NCI-H2196 (cell line): ENCODE data around the gene SLC39A11.
"Not testable (repeated sequence)": the region's sequence is repeated elsewhere in the genome, so short reads cannot be mapped to it uniquely, and the experiment has no call there.

Experiments
- DNase-seq: peaks from one replicate; lab custom pipeline; 2025; ENCODE audit not compliant: unreplicated experiment; lab: John Stamatoyannopoulos, UW

Gene SLC39A11

DNA sequence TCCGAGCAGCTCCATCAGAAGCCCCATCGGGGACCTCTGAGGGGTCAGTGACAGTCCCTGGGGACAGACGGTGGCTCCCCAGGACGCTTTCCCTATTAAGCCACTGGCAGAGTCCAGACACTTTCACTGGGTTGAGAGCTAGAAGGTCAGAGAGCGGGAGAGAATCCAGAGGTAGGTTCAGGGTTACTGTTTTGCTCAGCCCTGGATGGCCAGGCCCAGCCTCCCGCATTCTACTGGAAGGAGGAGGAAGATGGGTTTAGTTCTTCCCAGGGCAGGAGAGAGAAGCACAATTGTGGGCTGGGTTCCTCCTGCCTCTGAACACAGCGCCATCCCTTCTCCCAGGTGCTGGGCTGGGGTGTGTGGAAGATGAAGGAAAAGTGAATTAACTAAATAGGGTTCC, 452.8 kb downstream of the SLC39A11 start:
- no peak for DNase-seq

DNA sequence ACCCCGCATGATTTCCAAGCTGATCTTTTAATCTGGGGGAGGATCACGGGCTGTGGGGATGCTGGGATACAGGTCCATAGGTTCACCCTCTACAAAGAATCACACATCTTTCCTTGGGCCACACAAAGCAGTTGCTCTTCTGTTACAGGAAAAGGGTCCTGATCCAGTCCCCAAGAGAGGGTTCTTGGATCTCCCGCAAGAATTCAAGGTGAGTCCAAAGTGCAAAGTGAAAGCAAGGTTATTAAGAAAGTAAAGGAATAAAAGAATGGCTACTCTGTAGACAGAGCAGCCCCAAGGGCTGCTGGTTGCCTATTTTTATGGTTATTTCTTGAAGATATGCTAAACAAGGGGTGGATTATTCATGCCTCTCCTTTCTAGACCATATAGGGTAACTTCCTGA, 453.6 kb downstream of the SLC39A11 start:
- DNase-seq, result not testable (repeated sequence)

DNA sequence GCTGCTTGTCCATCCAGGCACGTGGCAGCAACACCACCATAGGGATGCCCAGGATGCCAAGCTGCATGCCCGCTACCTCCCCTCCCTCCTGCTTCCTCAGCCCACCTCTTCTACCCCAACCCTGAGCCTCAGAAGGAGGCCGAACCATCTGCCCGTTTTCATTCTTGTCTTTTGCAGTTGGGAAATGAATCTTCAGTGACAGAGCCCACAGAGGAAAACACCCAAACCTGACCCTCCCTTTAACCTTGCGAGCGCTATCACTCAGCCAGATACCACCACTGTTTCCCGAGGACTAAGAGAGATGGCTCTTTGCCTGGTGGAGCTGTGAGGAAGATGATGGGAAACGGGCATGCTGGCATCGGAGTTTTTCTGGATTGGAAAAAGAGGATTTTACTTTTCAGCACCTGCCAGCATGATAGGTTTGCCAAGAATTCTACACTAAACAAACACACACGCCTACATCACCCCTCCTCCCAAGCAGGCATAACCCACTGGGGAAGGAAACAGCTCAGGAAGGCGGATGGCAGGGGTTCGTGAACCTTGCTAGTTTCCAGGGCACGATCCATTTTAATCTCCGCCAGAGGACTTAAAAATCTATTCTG, 457.4 kb downstream of the SLC39A11 start:
- no peak for DNase-seq

DNA sequence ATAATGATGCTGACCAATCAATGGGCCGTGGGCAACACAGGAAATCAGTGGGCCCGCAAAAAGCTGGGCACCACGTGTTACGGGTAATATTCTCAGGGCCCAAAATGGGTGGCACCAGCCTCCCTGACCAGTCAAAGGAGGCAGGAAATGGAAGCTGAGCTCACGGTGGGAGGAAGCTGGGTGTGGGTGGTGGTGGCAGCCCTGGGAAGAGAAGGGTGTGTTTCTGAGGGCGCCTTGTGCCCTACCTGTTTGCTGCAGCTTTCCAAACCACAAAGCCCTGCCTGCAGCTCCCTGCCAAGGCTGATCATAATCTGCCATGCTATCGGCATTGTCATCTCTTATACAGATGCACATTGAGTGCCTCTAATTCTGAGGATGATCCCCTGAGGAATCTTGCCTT, 457.9 kb downstream of the SLC39A11 start:
- no peak for DNase-seq

DNA sequence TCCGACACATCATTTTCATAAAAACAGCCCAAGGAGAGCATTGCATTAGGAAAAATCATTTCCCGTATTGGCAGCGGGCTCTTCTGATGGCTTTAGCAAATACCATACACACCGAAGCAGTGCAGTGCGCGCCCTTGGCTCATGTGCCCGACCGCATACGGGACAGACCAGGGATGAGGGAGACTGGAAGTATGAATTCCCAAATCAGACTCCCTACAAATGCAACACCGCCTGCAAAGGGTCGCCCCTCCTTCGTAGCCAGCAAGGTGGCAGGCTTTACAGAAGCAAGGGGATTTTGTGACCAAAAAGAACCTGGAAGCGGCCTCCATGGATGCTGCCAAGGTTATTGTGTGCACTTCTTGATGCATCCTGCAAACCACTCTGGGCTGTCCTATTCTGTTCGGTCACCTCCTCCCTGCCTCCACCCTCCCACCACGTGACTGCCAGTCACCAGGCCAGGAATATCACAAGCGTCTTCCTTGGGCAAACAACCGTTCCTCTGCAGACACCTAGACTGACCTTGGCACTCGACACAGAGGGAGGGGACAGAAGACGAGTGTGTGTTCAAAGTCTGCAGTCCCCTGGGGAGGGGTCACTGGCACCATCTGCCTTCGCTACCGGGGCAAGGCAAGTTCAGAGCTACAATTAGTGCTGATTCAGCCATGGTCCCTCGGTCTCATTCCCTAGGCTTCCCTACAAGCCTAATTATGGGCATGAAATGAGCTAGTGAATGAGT, 460.4 kb downstream of the SLC39A11 start:
- no peak for DNase-seq

- no peak for DNase-seq
These were observed 460.9 kb downstream of the SLC39A11 start for GRCh38 chr17:72631568-72631948.

- DNase-seq, result no peak
These were observed 467.8 kb downstream of the SLC39A11 start for GRCh38 chr17:72624652-72625051.

GRCh38 chr17:72624226-72624625, 468.3 kb downstream of the SLC39A11 start:
- no peak for DNase-seq

DNA sequence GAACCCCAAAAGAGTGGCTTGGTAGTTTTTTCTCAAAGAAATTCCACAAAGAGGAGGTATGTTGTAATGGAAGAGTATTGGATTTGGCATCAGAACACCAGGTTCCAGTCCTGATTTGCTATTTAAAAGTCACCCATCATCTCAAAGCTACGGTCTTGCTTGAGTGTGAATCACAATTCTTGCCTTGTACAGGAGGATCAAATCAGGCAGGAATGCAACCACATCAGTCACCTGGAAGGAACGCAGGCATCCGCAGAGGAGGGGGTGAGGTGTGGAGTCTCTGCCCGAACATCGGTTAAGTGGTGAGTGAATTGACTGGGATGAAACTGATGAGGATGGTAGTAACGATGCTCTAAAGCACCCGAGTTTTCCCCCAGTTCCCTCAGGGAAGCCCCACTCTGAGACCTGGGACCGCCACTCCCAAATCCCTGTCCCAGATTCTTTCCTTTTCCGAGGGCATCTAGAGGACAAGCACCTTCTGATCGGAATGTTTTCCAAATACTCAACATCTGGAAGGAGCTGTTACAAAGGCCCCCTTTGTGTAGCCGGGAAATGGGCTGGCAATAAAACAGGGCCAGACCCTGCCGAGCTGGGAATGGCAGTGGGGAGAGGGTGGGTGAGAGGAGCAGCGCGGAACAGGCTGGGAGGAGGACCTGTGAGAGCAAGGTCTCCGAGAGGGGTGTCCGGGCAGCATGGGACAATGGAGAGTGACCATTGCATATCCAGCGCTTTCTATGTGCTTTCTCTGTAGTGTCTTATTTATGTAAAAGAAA, 469.6 kb downstream of the SLC39A11 start:
- DNase-seq, result no peak

DNA sequence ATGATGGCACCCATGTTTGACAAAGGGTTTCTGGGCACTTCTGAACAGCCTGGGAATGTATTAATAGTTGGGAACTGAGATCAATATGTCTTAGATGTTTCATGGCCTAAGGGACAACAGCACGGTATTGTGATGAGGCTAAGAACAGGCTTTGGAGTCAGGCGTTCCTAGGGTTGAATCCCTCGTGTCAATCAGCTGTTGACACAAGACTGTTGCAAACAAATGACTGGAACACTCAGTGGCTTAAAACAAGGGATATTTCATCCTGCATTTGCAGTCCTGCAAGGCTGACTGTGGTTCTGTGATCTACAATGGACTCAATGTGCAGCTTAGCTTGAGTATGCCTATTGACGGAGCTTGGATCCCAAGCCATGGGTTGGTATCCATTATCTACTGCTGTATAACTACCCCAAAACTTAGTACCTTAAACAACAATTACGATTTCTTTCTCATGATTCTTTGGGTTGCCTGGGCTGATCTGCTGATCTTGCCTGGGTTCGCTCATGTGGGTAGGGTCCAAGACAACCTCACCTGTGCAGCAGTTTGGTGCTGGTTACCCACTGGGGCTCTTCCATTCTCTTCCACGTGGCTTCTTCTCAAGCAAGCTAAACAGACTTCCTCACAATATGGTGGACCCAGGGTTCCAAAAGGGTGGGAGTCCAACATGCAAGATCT, 472.4 kb downstream of the SLC39A11 start:
- no peak for DNase-seq

- no peak for DNase-seq
These were observed 474.4 kb downstream of the SLC39A11 start for GRCh38 chr17:72618001-72618509.

DNA sequence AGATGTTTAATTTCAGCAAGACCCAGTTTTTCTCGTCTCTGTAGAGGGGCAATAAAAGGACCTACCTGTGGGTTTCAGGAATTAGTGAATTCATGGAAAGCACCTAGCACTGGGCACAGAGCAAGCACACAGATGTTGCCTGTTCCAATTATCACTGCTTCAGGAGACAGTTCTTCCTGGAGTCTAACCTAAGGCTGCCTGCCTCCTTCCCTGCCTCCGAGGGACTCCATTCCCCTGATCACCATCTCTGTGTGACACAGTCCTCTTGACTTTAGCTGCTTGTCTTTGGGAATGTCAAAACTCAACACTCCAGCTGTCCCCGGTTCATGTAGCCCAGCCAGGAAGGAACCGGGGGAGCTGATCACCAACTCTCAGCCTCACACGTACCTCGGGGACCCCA, 474.9 kb downstream of the SLC39A11 start:
- DNase-seq, result no peak

GRCh38 chr17:72616447-72616846, 476.0 kb downstream of the SLC39A11 start:
- DNase-seq, result no peak

DNA sequence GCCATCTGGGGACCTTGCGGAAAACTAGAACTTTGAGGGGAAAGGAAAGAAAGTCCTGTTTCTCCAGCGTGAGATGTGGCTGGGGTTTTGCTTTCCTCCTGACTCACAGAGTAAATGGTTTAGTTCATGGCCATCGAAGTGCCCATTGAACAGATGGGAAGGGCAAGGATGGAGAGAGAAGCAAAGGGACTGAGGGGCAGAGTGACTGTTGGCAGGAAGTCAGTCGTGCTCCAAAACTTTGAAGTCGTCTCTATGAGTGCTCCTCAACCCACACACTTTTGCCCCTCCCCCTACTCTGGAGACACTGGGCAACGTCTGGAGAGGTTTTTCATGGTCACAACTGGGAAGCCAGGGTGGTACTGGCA, 476.9 kb downstream of the SLC39A11 start:
- no peak for DNase-seq

- DNase-seq, result no peak
These were observed 477.4 kb downstream of the SLC39A11 start for GRCh38 chr17:72614871-72615626.

- no peak for DNase-seq
These were observed 478.0 kb downstream of the SLC39A11 start for GRCh38 chr17:72614476-72614870.

DNA sequence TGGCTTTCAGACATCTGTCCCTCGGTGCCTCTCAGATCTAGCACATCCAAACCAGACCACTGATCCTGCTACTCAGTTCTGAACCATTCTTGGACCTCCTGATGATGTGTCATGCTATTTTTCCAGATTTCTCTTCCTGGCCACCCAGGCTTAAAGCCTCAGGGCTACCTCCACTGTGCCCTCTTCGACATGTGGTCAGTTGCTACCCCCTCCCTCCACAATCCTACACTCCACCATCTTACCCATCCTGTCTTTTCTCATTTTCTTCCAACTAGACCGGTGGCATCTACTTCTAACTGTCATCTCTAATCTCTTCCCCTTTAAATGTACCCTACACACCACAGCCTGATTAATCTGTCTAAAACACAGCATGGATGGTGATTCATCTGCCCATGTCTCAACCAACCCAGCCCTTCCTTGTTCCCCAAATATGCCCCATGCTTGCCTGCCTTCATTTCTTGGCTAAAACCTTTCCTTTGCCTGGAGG, 478.6 kb downstream of the SLC39A11 start:
- DNase-seq, result no peak

- no peak for DNase-seq
These were observed 479.1 kb downstream of the SLC39A11 start for GRCh38 chr17:72613396-72613795.

- no peak for DNase-seq
These were observed 481.3 kb downstream of the SLC39A11 start for GRCh38 chr17:72611172-72611571.

DNA sequence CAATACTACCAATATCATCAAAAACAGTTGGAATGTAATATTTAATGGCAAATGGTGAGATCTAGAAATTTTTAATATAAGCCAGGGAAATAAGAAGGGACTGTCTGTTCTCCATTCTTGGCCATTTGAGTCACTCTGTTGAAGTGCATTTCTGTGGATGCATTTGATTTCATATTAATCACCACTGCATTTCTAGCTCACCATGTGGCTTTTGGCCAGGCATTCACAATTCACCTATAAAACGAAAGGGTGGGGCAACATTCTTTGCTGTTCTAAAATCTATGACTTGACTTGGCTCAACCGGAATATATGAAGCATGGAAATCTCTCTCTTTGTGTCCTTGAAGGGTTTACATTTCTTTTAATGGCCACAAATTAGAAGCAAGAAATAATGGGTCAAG, 483.0 kb downstream of the SLC39A11 start:
- DNase-seq, result no peak

GRCh38 chr17:72608436-72608835, 484.1 kb downstream of the SLC39A11 start:
- no peak for DNase-seq
